ENCODE measurements around the gene NOC4L. TPM values are rescaled to one million over a fixed set of nuclear protein-coding genes. Genes with fewer than 3 reads are reported as not detected.

The NOC4L gene
- total RNA-seq, 1 experiment from 2014 or later: 41.4 TPM

- Mint-ChIP-seq H3K27me3 (ENCODE audit: low read depth) (no peaks in the 10 kb centered on the region), H3K9me3 (no peaks in the 10 kb centered on the region), H3K36me3 (peaks cover 4% of the 10 kb centered on the region; the same call in 1 of the 2 replicates), H3K27ac (no peak overlapping the region), H3K4me1 (no peaks in the 10 kb centered on the region), H3K4me3 (no peak overlapping the region)
- CTCF ChIA-PET: no interaction called here
- TF ChIP-seq FOXP4 (CRISPR knock-in tag; IDR thresholded peaks at IDR 0.05): no peak
- no peak for TF ChIP-seq NFE2L1 (CRISPR knock-in tag; IDR thresholded peaks at IDR 0.05)
- no peak for TF ChIP-seq ZSCAN18 (CRISPR knock-in tag; IDR thresholded peaks at IDR 0.05)
- no peak for TF ChIP-seq NR2C2 (CRISPR knock-in tag; IDR thresholded peaks at IDR 0.05)
- no peak for TF ChIP-seq IRF2 (CRISPR knock-in tag; IDR thresholded peaks at IDR 0.05; ENCODE audit: borderline replicate concordance, low read depth)
- TF ChIP-seq ZNF532 (CRISPR knock-in tag; IDR thresholded peaks at IDR 0.05; ENCODE audit: borderline replicate concordance): no peak
- no peak for TF ChIP-seq MYBL2 (CRISPR knock-in tag; IDR thresholded peaks at IDR 0.05)
- no peak for TF ChIP-seq MLX (CRISPR knock-in tag; IDR thresholded peaks at IDR 0.05)
- TF ChIP-seq TEAD1 (CRISPR knock-in tag; IDR thresholded peaks at IDR 0.05): no peak
- ATAC-seq (no peak), DNase-seq (ENCODE audit: low spot score) (no peak)
- POLR2A ChIA-PET: no interaction called here
Measured at GRCh38 chr12:132150780-132151144, 6.5 kb downstream of the NOC4L start.

- no peak for DNase-seq (ENCODE audit: low spot score)
- TF ChIP-seq GRHL2 (CRISPR knock-in tag; IDR thresholded peaks at IDR 0.05; ENCODE audit: insufficient replicate concordance, severe bottlenecking): no peak
- TF ChIP-seq AR (CRISPR knock-in tag; IDR thresholded peaks at IDR 0.05): no peak
- TF ChIP-seq TP53 (CRISPR knock-in tag; IDR thresholded peaks at IDR 0.05): no peak
- TF ChIP-seq ATF1 (CRISPR knock-in tag; IDR thresholded peaks at IDR 0.05): no peak
- TF ChIP-seq ZBTB21 (CRISPR knock-in tag; IDR thresholded peaks at IDR 0.05; ENCODE audit: borderline replicate concordance): no peak
- TF ChIP-seq ZBTB43 (CRISPR knock-in tag; IDR thresholded peaks at IDR 0.05): no peak
- TF ChIP-seq GABPB1 (CRISPR knock-in tag; IDR thresholded peaks at IDR 0.05): no peak
- TF ChIP-seq PRRX2 (CRISPR knock-in tag; IDR thresholded peaks at IDR 0.05): no peak
- no peak for TF ChIP-seq STAT6 (CRISPR knock-in tag; conservative IDR thresholded peaks at IDR 0.05; ENCODE audit: low read depth)
- no peak for TF ChIP-seq OVOL2 (CRISPR knock-in tag; IDR thresholded peaks at IDR 0.05; ENCODE audit: borderline replicate concordance)
- no peak for TF ChIP-seq FOXK1 (CRISPR knock-in tag; IDR thresholded peaks at IDR 0.05)
Measured at GRCh38 chr12:132151145-132151765, 7.0 kb downstream of the NOC4L start.

More at GRCh38 chr12:132151145-132151765, 7.0 kb downstream of the NOC4L start:
- no peaks in the 10 kb centered on the region for H3K9me3 Mint-ChIP-seq
- H3K36me3 Mint-ChIP-seq: peaks cover 4% of the 10 kb centered on the region; the same call in 1 of the 2 replicates
- H3K27ac Mint-ChIP-seq: no peak overlapping the region
- no peaks in the 10 kb centered on the region for H3K27me3 Mint-ChIP-seq (ENCODE audit: low read depth)
- H3K4me3 Mint-ChIP-seq: no peak overlapping the region
- no peak for ATAC-seq
- ChIA-PET POLR2A (no interaction called here), CTCF (interaction anchor here (1.2 kb wide), 1 partner anchor 262 kb away, joined by 5 read pairs; no protein-coding TSS in a partner anchor)
- no peaks in the 10 kb centered on the region for H3K4me1 Mint-ChIP-seq
